ENCODE data around the gene TAGLN. TPM values are rescaled to one million over a fixed set of nuclear protein-coding genes. Genes with fewer than 3 reads are reported as not detected.

Gene TAGLN
- total RNA-seq, 3 donors from 2014 or later (not counting 1 experiment from before 2014, with no cell fraction given) = 8.2 to 18.0 (median 8.3) TPM

DNA sequence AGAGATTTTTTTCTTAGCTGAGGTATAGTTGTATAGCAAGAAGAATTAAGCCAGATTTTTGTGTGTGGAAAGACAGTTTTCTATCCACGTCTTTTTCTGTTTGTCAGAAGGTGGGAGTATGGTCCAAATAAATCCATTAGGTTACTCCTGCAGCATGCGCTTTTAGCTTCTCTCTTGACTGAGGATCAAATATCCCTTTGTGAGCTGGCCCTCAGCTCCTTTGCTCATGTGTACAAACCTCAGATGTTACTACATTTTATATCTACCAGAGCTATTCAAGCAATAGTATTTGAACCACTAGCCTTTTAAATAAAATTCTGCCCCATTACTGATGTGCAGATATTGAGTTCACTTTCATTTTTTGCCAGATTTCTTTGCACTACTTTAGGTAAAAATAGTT, 29.4 kb upstream of the TAGLN start:
- no peak overlapping the region for H3K4me3 ChIP-seq (ENCODE audit: low read length)
- intact Hi-C loops (cut with micrococcal nuclease) = no loop called here
- H3K27ac Mint-ChIP-seq = no peak overlapping the region
- no peak overlapping the region for H3K27ac ChIP-seq (ENCODE audit: low read length)
- no peaks in the 10 kb centered on the region for H3K27me3 Mint-ChIP-seq (ENCODE audit: low read depth in 2 of 2)
- WGBS (ENCODE audit: insufficient coverage) = 96% methylated on average over 2 of the region's 2 CpGs
- DNase-seq = no peak
- H3K4me1 ChIP-seq (ENCODE audit: control insufficient read depth, insufficient read depth, low read length) = peaks cover 5% of the 10 kb centered on the region
- peaks cover 7% of the 10 kb centered on the region for H3K36me3 Mint-ChIP-seq
- ATAC-seq = no peak
- peaks cover 44% of the 10 kb centered on the region for H3K36me3 ChIP-seq (ENCODE audit: control insufficient read depth, insufficient read depth, low read length)
- peaks cover 10 to 13% of the 10 kb centered on the region in 2 donors for H3K4me1 Mint-ChIP-seq
- no peaks in the 10 kb centered on the region for H3K9me3 Mint-ChIP-seq
- no peak overlapping the region for H3K4me3 Mint-ChIP-seq
- TF ChIP-seq, protein P1, sequence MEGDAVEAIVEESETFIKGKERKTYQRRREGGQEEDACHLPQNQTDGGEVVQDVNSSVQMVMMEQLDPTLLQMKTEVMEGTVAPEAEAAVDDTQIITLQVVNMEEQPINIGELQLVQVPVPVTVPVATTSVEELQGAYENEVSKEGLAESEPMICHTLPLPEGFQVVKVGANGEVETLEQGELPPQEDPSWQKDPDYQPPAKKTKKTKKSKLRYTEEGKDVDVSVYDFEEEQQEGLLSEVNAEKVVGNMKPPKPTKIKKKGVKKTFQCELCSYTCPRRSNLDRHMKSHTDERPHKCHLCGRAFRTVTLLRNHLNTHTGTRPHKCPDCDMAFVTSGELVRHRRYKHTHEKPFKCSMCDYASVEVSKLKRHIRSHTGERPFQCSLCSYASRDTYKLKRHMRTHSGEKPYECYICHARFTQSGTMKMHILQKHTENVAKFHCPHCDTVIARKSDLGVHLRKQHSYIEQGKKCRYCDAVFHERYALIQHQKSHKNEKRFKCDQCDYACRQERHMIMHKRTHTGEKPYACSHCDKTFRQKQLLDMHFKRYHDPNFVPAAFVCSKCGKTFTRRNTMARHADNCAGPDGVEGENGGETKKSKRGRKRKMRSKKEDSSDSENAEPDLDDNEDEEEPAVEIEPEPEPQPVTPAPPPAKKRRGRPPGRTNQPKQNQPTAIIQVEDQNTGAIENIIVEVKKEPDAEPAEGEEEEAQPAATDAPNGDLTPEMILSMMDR (IDR thresholded peaks at IDR 0.05) = no peak
- no peaks in the 10 kb centered on the region for H3K9me3 ChIP-seq (ENCODE audit: control insufficient read depth, insufficient read depth, low read length)
- no peaks in the 10 kb centered on the region for H3K27me3 ChIP-seq (ENCODE audit: control insufficient read depth, insufficient read depth, low read length)

GRCh38 chr11:117170210-117170609, 29.0 kb upstream of the TAGLN start:
- no peak overlapping the region for H3K27ac Mint-ChIP-seq
- Histone ChIP-seq H3K4me1 (ENCODE audit: control insufficient read depth, insufficient read depth, low read length) (peaks cover 5% of the 10 kb centered on the region), H3K36me3 (ENCODE audit: control insufficient read depth, insufficient read depth, low read length) (peaks cover 42% of the 10 kb centered on the region), H3K27ac (ENCODE audit: low read length) (no peak overlapping the region), H3K4me3 (ENCODE audit: low read length) (no peak overlapping the region), H3K9me3 (ENCODE audit: control insufficient read depth, insufficient read depth, low read length) (no peaks in the 10 kb centered on the region), H3K27me3 (ENCODE audit: control insufficient read depth, insufficient read depth, low read length) (no peaks in the 10 kb centered on the region)
- H3K36me3 Mint-ChIP-seq = peaks cover 6% of the 10 kb centered on the region
- no peak for ATAC-seq
- TF ChIP-seq, protein P1 (IDR thresholded peaks at IDR 0.05) = no peak
- 91% methylated on average over 8 of the region's 9 CpGs for WGBS (ENCODE audit: insufficient coverage)
- no peak overlapping the region for H3K4me3 Mint-ChIP-seq
- no peaks in the 10 kb centered on the region for H3K9me3 Mint-ChIP-seq
- H3K27me3 Mint-ChIP-seq (ENCODE audit: low read depth in 2 of 2) = no peaks in the 10 kb centered on the region
- DNase-seq = no peak
- intact Hi-C loops (cut with micrococcal nuclease) = no loop called here
- H3K4me1 Mint-ChIP-seq = peaks cover 10 to 13% of the 10 kb centered on the region in 2 donors

- Histone ChIP-seq H3K27me3 (ENCODE audit: control insufficient read depth, insufficient read depth, low read length) (no peaks in the 10 kb centered on the region), H3K9me3 (ENCODE audit: control insufficient read depth, insufficient read depth, low read length) (no peaks in the 10 kb centered on the region), H3K27ac (ENCODE audit: low read length) (no peak overlapping the region), H3K36me3 (ENCODE audit: control insufficient read depth, insufficient read depth, low read length) (peaks cover 37% of the 10 kb centered on the region), H3K4me1 (ENCODE audit: control insufficient read depth, insufficient read depth, low read length) (peaks cover 5% of the 10 kb centered on the region), H3K4me3 (ENCODE audit: low read length) (no peak overlapping the region)
- DNase-seq (no peak), ATAC-seq (no peak)
- peaks cover 9 to 10% of the 10 kb centered on the region in 2 donors for H3K4me1 Mint-ChIP-seq
- WGBS (ENCODE audit: insufficient coverage) = 100% methylated on average over 2 of the region's 2 CpGs
- no peaks in the 10 kb centered on the region for H3K27me3 Mint-ChIP-seq (ENCODE audit: low read depth in 2 of 2)
- no peak overlapping the region for H3K27ac Mint-ChIP-seq
- TF ChIP-seq, protein P1 (IDR thresholded peaks at IDR 0.05) = no peak
- H3K9me3 Mint-ChIP-seq = no peaks in the 10 kb centered on the region
- H3K4me3 Mint-ChIP-seq = no peak overlapping the region
- intact Hi-C loops (cut with micrococcal nuclease) = no loop called here
- H3K36me3 Mint-ChIP-seq = no peaks in the 10 kb centered on the region
Measured at GRCh38 chr11:117171007-117171403, 28.2 kb upstream of the TAGLN start.

DNA sequence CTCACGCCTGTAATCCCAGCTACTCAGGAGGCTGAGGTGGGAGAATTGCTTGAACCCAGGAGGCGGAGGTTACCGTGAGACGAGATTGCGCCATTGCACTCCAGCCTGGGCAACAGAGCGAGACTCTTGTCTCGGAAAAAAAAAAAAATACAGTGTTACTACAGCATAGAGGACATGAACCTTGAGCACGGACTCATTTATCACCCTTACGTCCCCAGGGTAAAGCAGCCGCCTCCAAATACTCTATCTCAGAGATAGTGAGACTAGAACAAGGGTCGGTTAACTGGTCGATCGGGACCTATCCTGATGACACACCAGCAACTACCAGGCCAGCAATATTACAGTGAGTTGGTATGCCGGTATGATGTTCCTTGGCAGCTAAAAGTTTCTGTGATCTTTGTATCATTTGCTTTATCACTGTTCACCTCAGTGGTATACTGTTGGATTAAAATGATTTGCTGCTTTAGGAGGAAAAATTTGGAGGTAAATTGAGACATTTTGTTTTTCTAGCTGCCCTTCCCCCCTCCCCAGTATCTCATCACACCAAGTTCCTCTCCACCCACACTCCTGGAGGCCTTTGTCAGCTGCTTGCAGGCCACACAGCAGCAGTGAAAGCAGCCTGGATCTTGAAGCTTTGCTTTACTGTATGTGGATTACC, 27.6 kb upstream of the TAGLN start:
- Histone ChIP-seq H3K9me3 (ENCODE audit: control insufficient read depth, insufficient read depth, low read length) (no peaks in the 10 kb centered on the region), H3K27me3 (ENCODE audit: control insufficient read depth, insufficient read depth, low read length) (no peaks in the 10 kb centered on the region), H3K27ac (ENCODE audit: low read length) (no peak overlapping the region), H3K4me1 (ENCODE audit: control insufficient read depth, insufficient read depth, low read length) (peaks cover 5% of the 10 kb centered on the region), H3K36me3 (ENCODE audit: control insufficient read depth, insufficient read depth, low read length) (peaks cover 33% of the 10 kb centered on the region), H3K4me3 (ENCODE audit: low read length) (no peak overlapping the region)
- TF ChIP-seq, protein P1 (IDR thresholded peaks at IDR 0.05) = no peak
- ATAC-seq = no peak
- H3K27ac Mint-ChIP-seq = no peak overlapping the region
- peaks cover 9 to 10% of the 10 kb centered on the region in 2 donors for H3K4me1 Mint-ChIP-seq
- intact Hi-C loops (cut with micrococcal nuclease) = no loop called here
- H3K9me3 Mint-ChIP-seq = no peaks in the 10 kb centered on the region
- H3K27me3 Mint-ChIP-seq (ENCODE audit: low read depth in 2 of 2) = no peaks in the 10 kb centered on the region
- no peak overlapping the region for H3K4me3 Mint-ChIP-seq
- DNase-seq = no peak
- no peaks in the 10 kb centered on the region for H3K36me3 Mint-ChIP-seq
- 95% methylated on average over 14 of the region's 14 CpGs for WGBS (ENCODE audit: insufficient coverage)
